ENCODE results near the gene SLC30A4.
"Not testable (repeated sequence)": the region's sequence is repeated elsewhere in the genome, so short reads cannot be mapped to it uniquely, and the experiment has no call there.

The SLC30A4 gene

DNA sequence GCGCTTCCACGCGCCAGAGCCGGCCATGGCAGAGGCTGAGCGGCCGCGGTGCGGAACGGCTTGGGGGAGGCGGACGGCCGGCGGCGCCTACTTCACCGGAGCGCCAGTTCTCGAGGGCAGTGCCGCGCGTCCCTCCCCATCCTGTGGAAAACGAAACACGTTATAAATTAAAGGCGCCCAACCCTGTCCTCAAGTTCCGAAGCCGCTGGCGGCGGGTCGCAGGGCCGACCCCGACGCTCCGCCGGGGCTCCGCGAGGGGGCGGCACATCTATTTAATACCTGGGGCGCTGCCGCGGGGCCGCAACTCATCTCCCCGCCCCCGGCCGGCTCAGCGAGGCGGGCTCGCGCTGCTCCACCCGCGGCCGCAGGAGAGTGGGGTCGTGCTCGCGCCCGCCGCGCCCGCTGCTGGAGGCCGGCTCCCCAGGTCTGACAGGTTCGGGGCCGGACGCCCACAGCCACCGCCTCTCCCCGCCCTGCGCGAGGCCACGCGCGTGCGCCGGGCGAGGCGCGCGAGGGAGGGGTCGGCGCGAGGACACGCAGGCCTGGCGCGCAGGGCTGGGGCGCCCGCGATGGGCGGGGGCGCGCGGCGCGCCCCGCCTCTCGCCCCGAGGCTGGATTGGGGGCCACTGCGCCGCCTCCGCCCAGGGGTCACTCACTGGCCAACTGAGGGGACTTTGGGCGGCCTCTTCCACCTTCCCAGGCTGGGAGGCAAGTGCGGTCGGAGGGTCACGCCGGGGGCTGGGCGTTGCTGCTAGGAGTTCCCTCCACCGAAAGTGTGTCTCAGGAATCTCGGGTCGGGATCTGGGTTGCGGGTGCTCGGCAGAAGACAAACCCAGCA, at the start of gene SLC30A4:
Gene SLC30A4, minus strand, starts transcription at position 428 of the 838 bp plus-strand sequence. Its CDS starts 401 bp downstream, at position 27.
- peak; percentile 55 for DNase-seq

- no peak for DNase-seq
Observed at GRCh38 chr15:45555934-45556608, 33.5 kb upstream of the SLC30A4 start.

GRCh38 chr15:45551676-45552075, 29.1 kb upstream of the SLC30A4 start:
- DNase-seq: no peak

DNA sequence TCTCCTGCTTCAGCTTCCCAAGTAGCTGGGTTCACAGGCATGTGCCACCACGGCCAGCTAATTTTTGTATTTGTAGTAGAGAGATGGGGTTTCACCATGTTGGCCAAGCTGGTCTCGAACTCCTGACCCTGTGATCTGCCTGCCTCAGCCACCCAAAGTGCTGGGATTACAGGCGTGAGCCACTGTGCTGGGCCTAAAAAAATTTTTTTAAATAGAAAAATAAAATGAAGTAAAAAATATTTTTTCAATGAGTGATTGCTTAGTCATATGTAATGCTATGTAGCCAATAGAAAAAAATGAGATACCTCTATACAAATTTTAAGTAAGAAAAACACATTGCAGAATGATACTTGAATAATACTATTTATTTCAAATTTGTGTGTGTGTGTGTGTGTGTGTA, 27.9 kb upstream of the SLC30A4 start:
- no peak for DNase-seq

DNA sequence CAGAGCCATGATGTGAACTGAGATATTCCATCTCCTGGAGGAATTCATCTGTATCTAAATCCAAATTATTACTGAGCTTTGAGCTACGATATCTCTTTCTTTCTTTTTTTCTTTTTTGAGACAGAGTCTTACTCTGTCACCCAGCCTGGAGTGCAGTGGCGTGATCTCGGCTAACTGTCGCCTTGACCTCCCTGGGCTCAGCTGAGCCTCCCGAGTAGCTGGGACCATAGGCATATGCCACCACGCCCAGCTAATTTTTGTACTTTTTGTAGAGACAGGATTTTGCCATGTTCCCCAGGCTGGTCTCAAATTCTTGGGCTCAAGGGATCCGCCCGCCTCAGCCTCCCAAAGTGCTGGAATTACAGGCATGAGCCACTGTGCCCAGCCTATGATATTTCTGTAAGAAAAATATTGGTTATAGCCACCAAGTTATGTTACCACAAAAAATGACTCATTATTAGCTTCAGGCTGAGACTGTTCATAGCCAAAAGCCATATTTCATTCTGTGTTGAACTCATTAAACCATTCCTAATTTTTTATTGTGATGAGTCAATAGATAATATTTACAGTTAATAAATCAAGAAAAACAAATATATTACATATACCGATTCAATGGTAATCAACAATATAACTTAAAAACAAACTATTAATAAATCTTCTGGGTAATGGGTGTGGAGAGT, 27.1 kb upstream of the SLC30A4 start:
- no peak for DNase-seq

DNA sequence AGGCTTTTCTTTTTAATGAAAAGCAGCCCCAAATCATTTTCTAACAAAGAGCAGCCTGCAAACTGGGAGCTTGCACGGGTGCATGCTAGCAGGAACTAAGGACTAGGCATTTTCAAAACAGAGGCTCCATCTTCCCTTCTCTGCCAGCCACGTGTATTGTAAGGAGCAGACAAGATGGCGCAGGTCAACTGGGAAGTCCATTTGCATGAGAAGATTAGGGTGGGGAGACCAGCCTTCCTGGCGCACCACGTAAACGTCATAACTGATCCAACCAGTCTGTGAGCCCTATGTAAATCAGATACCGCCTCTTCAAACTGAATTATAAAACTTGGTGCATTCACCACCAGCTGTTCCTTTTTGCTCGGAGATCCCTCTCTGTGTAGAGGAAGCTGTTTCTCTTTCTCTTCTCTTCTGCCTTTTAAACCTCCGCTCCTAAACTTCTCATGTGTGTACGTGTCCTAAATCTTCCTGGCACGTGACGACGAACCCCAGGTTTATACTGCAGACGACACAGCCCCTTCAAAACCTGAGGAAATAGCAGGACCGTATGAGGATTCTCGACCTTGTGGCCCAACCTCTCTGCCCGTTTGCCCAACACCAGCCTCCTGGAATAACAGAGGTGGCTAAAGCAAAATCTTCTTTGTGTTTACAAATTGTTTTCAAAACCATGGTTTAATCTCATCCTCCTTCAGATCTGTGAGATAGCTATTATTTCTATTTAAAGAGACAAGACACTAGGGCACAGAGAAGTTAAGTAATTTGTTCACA, 26.4 kb upstream of the SLC30A4 start:
- no peak for DNase-seq

- DNase-seq: no peak
Observed at GRCh38 chr15:45546789-45547188, 24.2 kb upstream of the SLC30A4 start.

DNA sequence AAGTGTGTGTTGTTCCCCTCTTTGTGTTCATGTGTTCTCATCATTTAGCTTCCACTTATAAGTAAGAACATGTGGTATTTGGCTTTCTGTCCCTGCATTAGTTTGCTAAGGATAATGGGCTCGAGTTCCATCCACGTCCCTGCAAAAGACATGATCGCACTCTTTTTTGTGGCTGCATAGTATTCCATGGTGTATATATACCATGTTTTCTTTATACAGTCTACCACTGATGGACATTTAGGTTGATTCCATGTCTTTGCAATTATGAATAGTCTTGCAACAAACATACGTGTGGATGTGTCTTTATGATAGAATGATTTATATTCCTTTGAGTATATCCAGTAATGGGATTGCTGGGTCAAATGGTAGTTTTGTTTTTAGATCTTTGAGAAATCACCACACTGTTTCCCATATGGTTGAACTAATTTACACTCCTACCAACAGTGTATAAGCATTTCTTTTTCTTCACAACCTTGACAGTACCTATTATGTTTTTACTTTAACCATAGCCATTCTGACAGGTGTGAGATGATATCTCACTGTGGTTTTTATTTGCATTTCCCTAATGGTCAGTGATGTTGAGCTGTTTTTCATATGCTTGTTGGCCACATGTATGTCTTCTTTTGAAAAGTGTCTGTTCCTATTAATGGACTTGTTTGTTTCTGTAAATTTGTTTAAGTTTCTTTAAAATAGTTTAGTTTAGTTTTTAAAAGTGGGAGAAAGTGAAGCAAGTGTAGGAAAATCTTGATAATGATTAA, 21.9 kb upstream of the SLC30A4 start:
- DNase-seq: no peak

DNA sequence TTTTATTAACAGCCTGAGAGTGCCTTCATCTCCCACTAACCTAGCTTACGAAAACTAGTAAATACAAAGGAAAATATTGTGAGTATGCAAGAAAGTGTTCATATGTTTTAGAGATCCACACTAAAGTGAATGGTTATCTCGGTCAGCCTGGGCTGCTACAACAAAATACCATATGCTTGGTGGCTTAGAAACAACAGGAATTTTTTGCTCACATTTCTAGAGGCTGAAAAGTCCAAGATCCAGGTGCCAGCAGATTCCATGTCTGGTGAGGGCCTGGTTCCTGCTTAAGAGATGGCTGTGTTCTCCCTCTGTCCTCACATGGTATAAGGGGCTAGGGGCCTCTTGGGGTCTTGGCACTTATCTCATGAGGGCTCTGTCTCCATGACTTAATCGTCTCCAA, 20.5 kb upstream of the SLC30A4 start:
- no peak for DNase-seq

- DNase-seq: no peak
Observed at GRCh38 chr15:45540531-45540930, 18.0 kb upstream of the SLC30A4 start.

GRCh38 chr15:45539680-45540079, 17.1 kb upstream of the SLC30A4 start:
- no peak for DNase-seq

DNA sequence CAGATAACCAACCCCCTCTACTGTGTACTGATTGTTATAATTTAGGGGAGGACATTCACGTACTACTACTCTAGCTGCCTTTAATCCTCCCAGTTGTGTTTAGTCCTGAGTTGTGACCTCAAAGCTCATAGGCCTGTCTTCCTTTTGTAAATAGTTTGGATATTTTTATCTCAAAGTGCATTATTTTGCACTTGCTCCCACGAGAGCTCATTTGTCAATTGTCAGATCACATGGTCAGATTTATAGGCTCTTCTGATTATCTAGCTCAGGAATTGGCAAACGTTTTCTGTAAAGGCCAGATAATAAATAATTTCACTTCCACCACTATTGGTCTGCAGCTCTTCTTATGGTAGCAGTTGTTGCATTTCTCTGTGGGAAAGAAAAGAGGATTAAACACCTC, 14.4 kb upstream of the SLC30A4 start:
- no peak for DNase-seq

DNA sequence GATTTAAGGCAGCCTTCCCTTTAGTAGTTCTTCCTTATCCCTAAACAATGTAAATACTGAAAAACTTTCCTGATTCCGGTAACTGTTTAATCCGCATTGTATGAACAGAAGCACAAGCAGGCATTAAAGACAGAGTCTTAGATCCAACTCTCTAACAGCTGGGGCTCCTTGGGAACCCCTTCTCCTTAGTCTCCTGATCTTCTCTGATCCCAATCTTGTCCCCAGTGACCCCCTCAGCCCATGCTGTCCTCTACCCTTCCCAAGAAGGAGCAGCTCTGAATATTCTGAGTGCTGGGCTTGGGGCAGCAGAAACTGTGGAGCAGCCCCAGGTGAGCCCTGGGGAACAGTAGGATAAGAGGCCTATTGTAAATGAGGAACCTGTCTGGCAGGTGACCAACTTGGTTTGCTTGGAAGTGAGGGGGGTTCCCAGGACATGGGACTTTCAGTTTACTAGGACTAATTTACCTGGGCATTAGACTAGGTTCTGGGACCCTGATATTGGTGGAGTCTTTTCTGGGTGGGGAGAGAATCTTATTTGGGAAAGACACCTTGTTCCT, 13.0 kb upstream of the SLC30A4 start:
- no peak for DNase-seq

DNA sequence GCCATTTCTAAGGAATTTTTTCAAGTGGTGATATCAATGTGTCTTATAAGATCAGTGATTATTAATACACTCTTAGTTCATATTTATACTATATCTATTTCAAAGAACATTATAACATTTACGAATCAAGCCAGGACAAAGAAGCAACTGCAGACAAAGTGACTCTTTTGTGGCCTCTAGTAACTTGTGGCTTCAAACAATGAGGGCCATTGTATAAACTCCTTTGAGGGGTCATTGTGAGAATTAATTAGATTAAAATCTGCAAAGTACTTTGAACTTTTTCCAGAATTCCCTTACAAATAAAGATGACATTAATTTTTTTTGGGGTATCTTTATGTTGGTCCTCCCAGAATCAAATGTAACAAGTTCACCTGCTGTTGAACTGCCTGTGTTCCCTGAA, 12.3 kb upstream of the SLC30A4 start:
- DNase-seq: no peak

- DNase-seq: not testable (repeated sequence)
Observed at GRCh38 chr15:45532892-45533291, 10.3 kb upstream of the SLC30A4 start.

DNA sequence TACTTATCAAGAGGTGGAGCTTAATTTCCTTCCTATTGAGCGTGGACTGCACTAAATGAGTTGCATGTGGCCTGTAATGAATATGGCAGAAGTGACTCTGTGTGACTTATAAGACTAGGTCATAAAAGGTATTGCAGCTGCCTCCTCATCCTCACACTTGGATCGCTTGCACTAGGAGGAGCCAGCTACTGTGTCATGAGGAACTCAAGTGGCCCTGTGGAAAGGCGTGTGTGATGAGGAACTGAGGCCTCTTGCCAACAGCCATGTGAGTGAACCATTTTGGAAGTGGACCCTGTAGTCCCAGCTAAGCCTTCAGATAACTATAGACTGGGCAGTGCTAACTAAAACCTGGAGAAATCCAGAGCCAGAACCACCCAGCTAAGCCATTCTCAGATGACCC, 7.1 kb upstream of the SLC30A4 start:
- no peak for DNase-seq

DNA sequence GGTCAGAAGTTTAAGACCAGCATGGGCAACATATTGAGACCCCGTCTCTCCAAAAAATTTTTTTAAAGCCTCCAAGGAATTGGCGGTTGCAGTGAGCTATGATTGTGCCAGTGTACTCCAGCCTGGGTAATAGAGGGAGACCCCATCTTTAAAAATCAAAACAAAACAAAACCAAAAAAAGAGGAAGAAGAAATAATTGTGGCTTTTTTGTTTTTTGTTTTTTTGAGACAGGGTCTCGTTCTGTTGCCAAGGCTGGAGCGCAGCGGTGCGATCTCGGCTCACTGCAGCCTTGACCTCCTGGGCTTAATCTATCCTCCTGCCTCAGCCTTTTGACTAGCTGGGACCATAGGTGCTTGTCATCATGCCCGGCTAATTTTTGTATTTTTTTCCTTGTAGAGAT, 4.5 kb upstream of the SLC30A4 start:
- no peak for DNase-seq

DNA sequence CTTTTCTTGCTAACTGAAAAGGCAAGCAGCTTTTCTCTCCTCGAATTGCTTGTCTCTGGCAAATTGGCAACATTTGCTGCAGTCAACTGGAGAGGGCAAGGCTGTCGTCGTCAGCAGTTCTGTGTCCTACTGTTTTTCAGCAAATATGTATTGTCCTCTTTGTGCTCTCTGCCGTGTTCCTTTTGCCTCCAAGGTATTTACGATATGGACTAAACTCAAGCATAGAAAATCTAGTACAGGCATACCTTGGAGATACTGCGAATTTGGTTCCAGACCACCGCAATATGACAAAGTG, 558 bp upstream of the SLC30A4 start:
- DNase-seq: no peak

- no peak for DNase-seq
Observed at GRCh38 chr15:45521596-45522327, 793 bp downstream of the SLC30A4 start.

- no peak for DNase-seq
Observed at GRCh38 chr15:45510758-45511280, 11.7 kb downstream of the SLC30A4 start.

GRCh38 chr15:45507143-45507542, 15.4 kb downstream of the SLC30A4 start:
- DNase-seq: not testable (repeated sequence)

All from activated CD4-positive, alpha-beta T cell treated with anti-CD3 and anti-CD28 coated beads for 1 hour (primary cell).